Testis (tissue), 3 donors: ENCODE results near the gene RGS6. TPM values are rescaled to one million over a fixed set of nuclear protein-coding genes. Genes with fewer than 3 reads are reported as not detected.

Experiments used
- DNase-seq: peaks from one replicate; pipeline ENCODE4 v3.0.0-alpha.2; 2019
- H3K27ac ChIP-seq, 2 donors: fragments of 200-600 bp; sonication (generic); one replicate each; pipeline ENCODE4 v1.5.1; 2019
- H3K27me3 ChIP-seq: fragments of 200-600 bp; sonication (generic); one replicate; pipeline ENCODE4 v1.5.1; 2019
- H3K36me3 ChIP-seq: fragments of 200-600 bp; sonication (generic); one replicate; pipeline ENCODE4 v1.5.1; 2017; ENCODE audit warnings: low read depth; ENCODE audit errors: missing control alignments
- H3K4me1 ChIP-seq: fragments of 200-600 bp; sonication (generic); one replicate; pipeline ENCODE4 v1.5.1; 2019
- H3K4me3 ChIP-seq, 2 donors: fragments of 200-600 bp; sonication (generic); one replicate each; pipeline ENCODE4 v1.5.1; 2017 to 2019
- H3K9me3 ChIP-seq: fragments of 200-600 bp; sonication (generic); one replicate; pipeline ENCODE4 v1.5.1; 2017
- POLR2A ChIP-seq: fragments of 450-650 bp; IDR thresholded peaks from one replicate; pipeline ENCODE4 v1.6.1; 2017; ENCODE audit warnings: antibody characterized with exemption, mild to moderate bottlenecking, moderate library complexity
- WGBS, 2 donors: methylation state at CpG; one replicate each; pipeline ENCODE4 v1.1.5; 2018; 5-methylcytosine and 5-hydroxymethylcytosine counted together
- intact Hi-C: fragments of 100-400 bp; cut with DNase I; formaldehyde crosslinking; loops from one replicate; pipeline ENCODE4 v1.15.1; 2023; ENCODE audit warnings: low total_unique reads
- polyA plus RNA-seq: library from polyadenylated mRNA; stranded (reverse); fragments of 350-450 nt; fragmentation: Illumina TruSeq; extraction: RNeasy Lipid Tissue Mini Kit (QIAGEN cat#74804); gene quantifications from one replicate; pipeline ENCODE4 v1.2.3, GENCODE V29; 2014; ENCODE audit warnings: low read depth, low replicate concordance; ENCODE audit not compliant: insufficient read depth
- total RNA-seq, 2 donors: library from RNA; depleted of rRNA; stranded (reverse); fragments of >200 nt; gene quantifications; one replicate each; pipeline ENCODE4 v1.2.3, GENCODE V29; 2016
- TF ChIP-seq, protein P1 (sequence below), 3 experiments: fragments of 450-650 bp in 2 of 3; fragments of 200-600 bp in 1 of 3; sonication (generic) in 1 of 3; IDR thresholded peaks; one replicate each; pipeline ENCODE4 v1.5.1; 2016 to 2019; ENCODE audit warnings: antibody characterized with exemption in 3 of 3, mild to moderate bottlenecking in 2 of 3, moderate library complexity in 1 of 3

Gene RGS6
- total and polyA plus RNA-seq, 3 donors from 2014 or later: 6.3 to 21.3 (median 16.0) TPM

GRCh38 chr14:72588521-72588920 is 656.3 kb downstream of the RGS6 start:
- Histone ChIP-seq H3K4me3 (no peak overlapping the region), H3K9me3 (no peaks in the 10 kb centered on the region), H3K27me3 (no peaks in the 10 kb centered on the region), H3K27ac (no peak overlapping the region), H3K4me1 (no peaks in the 10 kb centered on the region), H3K36me3 (no peaks in the 10 kb centered on the region)
- intact Hi-C loops: no loop called here
- TF ChIP-seq, protein P1, sequence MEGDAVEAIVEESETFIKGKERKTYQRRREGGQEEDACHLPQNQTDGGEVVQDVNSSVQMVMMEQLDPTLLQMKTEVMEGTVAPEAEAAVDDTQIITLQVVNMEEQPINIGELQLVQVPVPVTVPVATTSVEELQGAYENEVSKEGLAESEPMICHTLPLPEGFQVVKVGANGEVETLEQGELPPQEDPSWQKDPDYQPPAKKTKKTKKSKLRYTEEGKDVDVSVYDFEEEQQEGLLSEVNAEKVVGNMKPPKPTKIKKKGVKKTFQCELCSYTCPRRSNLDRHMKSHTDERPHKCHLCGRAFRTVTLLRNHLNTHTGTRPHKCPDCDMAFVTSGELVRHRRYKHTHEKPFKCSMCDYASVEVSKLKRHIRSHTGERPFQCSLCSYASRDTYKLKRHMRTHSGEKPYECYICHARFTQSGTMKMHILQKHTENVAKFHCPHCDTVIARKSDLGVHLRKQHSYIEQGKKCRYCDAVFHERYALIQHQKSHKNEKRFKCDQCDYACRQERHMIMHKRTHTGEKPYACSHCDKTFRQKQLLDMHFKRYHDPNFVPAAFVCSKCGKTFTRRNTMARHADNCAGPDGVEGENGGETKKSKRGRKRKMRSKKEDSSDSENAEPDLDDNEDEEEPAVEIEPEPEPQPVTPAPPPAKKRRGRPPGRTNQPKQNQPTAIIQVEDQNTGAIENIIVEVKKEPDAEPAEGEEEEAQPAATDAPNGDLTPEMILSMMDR (IDR thresholded peaks at IDR 0.05): no peak
- TF ChIP-seq POLR2A: no peak
- DNase-seq: peak; percentile 22
- WGBS, 2 donors: 66 to 85% methylated on average over 5 of the region's 5 CpGs

DNA sequence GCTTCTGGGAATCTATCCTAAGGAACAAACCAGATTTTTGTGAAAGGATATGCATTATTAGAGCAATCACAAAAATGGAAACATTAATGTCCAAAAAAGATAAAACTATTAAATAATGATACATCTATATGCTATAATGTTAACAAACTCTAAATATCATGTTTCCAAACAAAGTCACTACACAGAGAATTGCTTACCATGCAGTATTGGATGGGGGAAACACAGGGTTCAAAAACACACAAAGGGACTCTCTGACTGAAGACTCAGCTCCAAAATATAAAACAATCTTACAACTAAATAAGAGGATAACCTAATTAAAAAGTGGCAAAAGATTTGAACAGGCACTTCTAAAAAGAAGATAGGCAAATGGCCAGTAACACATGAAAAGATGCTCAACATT is 657.4 kb downstream of the RGS6 start:
- TF ChIP-seq, protein P1 (IDR thresholded peaks at IDR 0.05): no peak
- TF ChIP-seq POLR2A: no peak
- intact Hi-C loops: no loop called here

DNA sequence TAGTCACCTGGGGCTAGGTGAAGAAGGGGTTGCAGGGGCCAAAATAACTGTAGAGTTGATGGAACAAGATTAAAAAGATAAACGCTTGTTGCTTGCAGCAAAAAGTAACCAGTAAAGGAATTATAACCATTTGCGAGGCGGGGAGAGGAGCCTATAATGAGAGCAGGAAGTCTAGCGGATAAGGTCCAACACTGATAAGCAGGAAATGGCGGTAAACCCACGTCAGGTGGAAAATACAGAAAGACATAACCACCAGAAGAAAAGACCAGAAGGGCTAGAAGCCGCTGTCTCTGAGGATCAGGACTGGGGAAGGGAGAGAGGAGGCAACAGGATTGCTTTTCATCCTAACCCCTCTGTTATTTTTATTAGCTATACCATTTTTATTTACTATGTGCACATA is 658.3 kb downstream of the RGS6 start:
- intact Hi-C loops: no loop called here
- Histone ChIP-seq H3K36me3 (no peaks in the 10 kb centered on the region), H3K27ac (no peak overlapping the region), H3K27me3 (no peaks in the 10 kb centered on the region), H3K9me3 (no peaks in the 10 kb centered on the region), H3K4me3 (no peak overlapping the region), H3K4me1 (no peaks in the 10 kb centered on the region)
- no peak for TF ChIP-seq POLR2A
- TF ChIP-seq, protein P1 (IDR thresholded peaks at IDR 0.05): no peak
- 85 to 91% methylated on average over 7 of the region's 7 CpGs for WGBS, 2 donors
- no peak for DNase-seq

More for the DNA sequence above, 657.4 kb downstream of the RGS6 start:
- no peaks in the 10 kb centered on the region for H3K4me1 ChIP-seq
- H3K4me3 ChIP-seq: no peak overlapping the region
- no peaks in the 10 kb centered on the region for H3K36me3 ChIP-seq
- H3K27me3 ChIP-seq: no peaks in the 10 kb centered on the region
- no peaks in the 10 kb centered on the region for H3K9me3 ChIP-seq
- DNase-seq: no peak
- no peak overlapping the region for H3K27ac ChIP-seq

- no peak for TF ChIP-seq POLR2A
- TF ChIP-seq, protein P1 (IDR thresholded peaks at IDR 0.05): no peak
- WGBS, 2 donors: 88 to 91% methylated on average over 4 of the region's 4 CpGs
- no peaks in the 10 kb centered on the region for H3K36me3 ChIP-seq
- no peaks in the 10 kb centered on the region for H3K4me1 ChIP-seq
- H3K9me3 ChIP-seq: no peaks in the 10 kb centered on the region
- H3K4me3 ChIP-seq: no peak overlapping the region
- no peaks in the 10 kb centered on the region for H3K27me3 ChIP-seq
- no peak for DNase-seq
- intact Hi-C loops: no loop called here
- no peak overlapping the region for H3K27ac ChIP-seq
These were observed 659.2 kb downstream of the RGS6 start for GRCh38 chr14:72591391-72591790.

DNA sequence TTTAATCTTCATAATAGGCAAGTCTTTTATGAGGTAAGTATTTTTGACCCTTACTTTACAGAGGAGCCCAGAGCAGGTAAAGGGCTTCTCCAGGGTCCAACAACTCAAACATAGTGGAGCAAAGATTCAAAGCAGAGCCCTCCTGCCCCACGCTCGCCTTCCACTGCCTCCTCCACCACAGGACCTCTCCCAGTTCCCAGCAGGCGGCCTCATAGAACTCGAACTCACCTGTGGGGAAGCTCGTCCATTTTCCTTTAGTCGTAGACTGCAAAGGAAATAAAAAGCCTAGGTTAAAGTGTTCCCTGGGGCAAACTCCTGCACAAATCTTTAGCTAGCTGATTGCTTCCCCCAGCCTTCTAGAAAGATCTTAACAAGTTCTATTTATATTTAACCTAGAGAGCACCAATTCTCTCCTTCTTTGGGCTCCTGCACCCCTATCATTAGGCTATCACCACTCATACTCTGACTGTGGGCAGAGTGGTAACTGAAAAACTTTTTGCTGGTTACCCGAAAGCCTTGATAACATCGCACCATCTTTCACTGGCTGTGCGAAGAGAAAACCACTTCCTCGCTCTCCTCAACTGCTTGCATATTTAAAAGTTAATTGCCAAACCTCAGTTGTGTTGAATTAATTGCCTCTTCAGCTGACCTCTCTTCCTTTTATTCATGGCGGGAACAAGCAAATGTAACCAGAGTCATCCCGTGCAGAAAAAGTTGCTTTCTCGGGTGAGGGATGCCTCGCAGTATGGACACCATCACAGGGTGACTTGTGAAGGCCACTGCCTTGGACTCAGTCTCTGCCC is 662.1 kb downstream of the RGS6 start:
- TF ChIP-seq, protein P1 (IDR thresholded peaks at IDR 0.05): no peak
- no peak for TF ChIP-seq POLR2A
- no peak overlapping the region for H3K27ac ChIP-seq
- WGBS, 2 donors: 79 to 86% methylated on average over 14 of the region's 14 CpGs
- no peaks in the 10 kb centered on the region for H3K4me1 ChIP-seq
- no peak overlapping the region for H3K4me3 ChIP-seq
- no peaks in the 10 kb centered on the region for H3K27me3 ChIP-seq
- intact Hi-C loops: no loop called here
- H3K36me3 ChIP-seq: no peaks in the 10 kb centered on the region
- no peak for DNase-seq
- H3K9me3 ChIP-seq: no peaks in the 10 kb centered on the region
